H1 (cell line): ENCODE measurements around the gene SNW1.

ENCODE experiments used
- CBX5 ChIP-seq: fragments of 300-800, 300-1000 bp; sonication (generic); IDR thresholded peaks from 2 replicates; pipeline ENCODE4 v1.7.1; 2016; ENCODE audit warnings: antibody characterized with exemption, low read length, low read depth
- CEBPB ChIP-seq: IDR thresholded peaks from 2 replicates; pipeline ENCODE4 v1.6.1; 2012; ENCODE audit warnings: low read depth, low read length
- JUND ChIP-seq: IDR thresholded peaks from 2 replicates; pipeline ENCODE4 v1.6.1; 2011; ENCODE audit warnings: mild to moderate bottlenecking, improper control_type of control experiment, low read length
- KDM5A ChIP-seq: fragments of 200-600 bp; IDR thresholded peaks from 2 replicates; pipeline ENCODE4 v1.7.1; 2012; ENCODE audit warnings: mild to moderate bottlenecking, low read length, inconsistent platforms, mixed read lengths
- MAFK ChIP-seq: IDR thresholded peaks from 2 replicates; pipeline ENCODE4 v1.6.1; 2012; ENCODE audit warnings: low read depth, mild to moderate bottlenecking, improper control_type of control experiment, low read length
- POLR2A ChIP-seq, 2 experiments: IDR thresholded peaks; 1 replicate in 1 of 2; 2 replicates in 1 of 2; pipeline ENCODE4 v1.6.1; 2011; ENCODE audit warnings: low read depth in 2 of 2, low read length in 2 of 2, mild to moderate bottlenecking in 2 of 2; ENCODE audit errors: control extremely low read depth in 1 of 2
- POLR2AphosphoS5 ChIP-seq: IDR thresholded peaks from 2 replicates; pipeline ENCODE4 v1.6.1; 2011; ENCODE audit warnings: low read depth, low read length
- RFX5 ChIP-seq: IDR thresholded peaks from 2 replicates; pipeline ENCODE4 v1.6.1; 2011; ENCODE audit warnings: low read depth, low read length, improper control_type of control experiment, borderline replicate concordance
- RXRA ChIP-seq: IDR thresholded peaks from 2 replicates; pipeline ENCODE4 v1.6.1; 2011; ENCODE audit warnings: low read depth, mild to moderate bottlenecking, low read length, moderate library complexity; ENCODE audit not compliant: insufficient read depth
- SP2 ChIP-seq: IDR thresholded peaks from 2 replicates; pipeline ENCODE4 v1.6.1; 2012; ENCODE audit warnings: mild to moderate bottlenecking, low read length, inconsistent platforms
- SRF ChIP-seq: IDR thresholded peaks from 2 replicates; pipeline ENCODE4 v1.6.1; 2011; ENCODE audit warnings: mild to moderate bottlenecking, low read depth, low read length, moderate library complexity
- TF ChIP-seq, protein P1 (sequence below), 3 experiments: IDR thresholded peaks; 1 replicate in 2 of 3; 2 replicates in 1 of 3; pipeline versions ENCODE4 v1.5.1 to v1.6.1; 2011; ENCODE audit warnings: low read length in 3 of 3, mild to moderate bottlenecking in 3 of 3, inconsistent platforms in 2 of 3, low read depth in 1 of 3, moderate library complexity in 1 of 3; ENCODE audit not compliant: insufficient read depth in 1 of 3; ENCODE audit errors: control extremely low read depth in 1 of 3
- TF ChIP-seq, protein P2 (sequence below): IDR thresholded peaks from 2 replicates; pipeline ENCODE4 v1.6.1; 2012; ENCODE audit warnings: inconsistent platforms
- TF ChIP-seq, protein P3 (sequence below): IDR thresholded peaks from 2 replicates; pipeline ENCODE4 v1.6.1; 2012; ENCODE audit warnings: inconsistent platforms

- no peak for TF ChIP-seq SRF
- TF ChIP-seq, protein P1, sequence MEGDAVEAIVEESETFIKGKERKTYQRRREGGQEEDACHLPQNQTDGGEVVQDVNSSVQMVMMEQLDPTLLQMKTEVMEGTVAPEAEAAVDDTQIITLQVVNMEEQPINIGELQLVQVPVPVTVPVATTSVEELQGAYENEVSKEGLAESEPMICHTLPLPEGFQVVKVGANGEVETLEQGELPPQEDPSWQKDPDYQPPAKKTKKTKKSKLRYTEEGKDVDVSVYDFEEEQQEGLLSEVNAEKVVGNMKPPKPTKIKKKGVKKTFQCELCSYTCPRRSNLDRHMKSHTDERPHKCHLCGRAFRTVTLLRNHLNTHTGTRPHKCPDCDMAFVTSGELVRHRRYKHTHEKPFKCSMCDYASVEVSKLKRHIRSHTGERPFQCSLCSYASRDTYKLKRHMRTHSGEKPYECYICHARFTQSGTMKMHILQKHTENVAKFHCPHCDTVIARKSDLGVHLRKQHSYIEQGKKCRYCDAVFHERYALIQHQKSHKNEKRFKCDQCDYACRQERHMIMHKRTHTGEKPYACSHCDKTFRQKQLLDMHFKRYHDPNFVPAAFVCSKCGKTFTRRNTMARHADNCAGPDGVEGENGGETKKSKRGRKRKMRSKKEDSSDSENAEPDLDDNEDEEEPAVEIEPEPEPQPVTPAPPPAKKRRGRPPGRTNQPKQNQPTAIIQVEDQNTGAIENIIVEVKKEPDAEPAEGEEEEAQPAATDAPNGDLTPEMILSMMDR (IDR thresholded peaks at IDR 0.05; ENCODE audit: control extremely low read depth in 1 of 3, insufficient read depth in 1 of 3, low read depth in 1 of 3, low read length in 3 of 3), result peak in 2 of 3 experiments; percentile 26 to 40; a peak in 2 of 4 replicates
- no peak for TF ChIP-seq RFX5
- TF ChIP-seq POLR2AphosphoS5, result 0 out of 2 replicates have a peak, but pooled peaks have one; percentile 43
- TF ChIP-seq, protein P2, sequence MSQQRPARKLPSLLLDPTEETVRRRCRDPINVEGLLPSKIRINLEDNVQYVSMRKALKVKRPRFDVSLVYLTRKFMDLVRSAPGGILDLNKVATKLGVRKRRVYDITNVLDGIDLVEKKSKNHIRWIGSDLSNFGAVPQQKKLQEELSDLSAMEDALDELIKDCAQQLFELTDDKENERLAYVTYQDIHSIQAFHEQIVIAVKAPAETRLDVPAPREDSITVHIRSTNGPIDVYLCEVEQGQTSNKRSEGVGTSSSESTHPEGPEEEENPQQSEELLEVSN, result peak; percentile 56
- TF ChIP-seq CEBPB, result no peak
- no peak for TF ChIP-seq SP2
- peak in 1 of 2 experiments; percentile 88; a peak in 2 of 3 replicates for TF ChIP-seq POLR2A (IDR thresholded peaks at IDR 0.05; ENCODE audit: control extremely low read depth in 1 of 2, low read depth in 2 of 2, low read length in 2 of 2)
- TF ChIP-seq KDM5A, result peak; percentile 41; the same call in 1 of the 2 replicates
- no peak for TF ChIP-seq MAFK
- TF ChIP-seq JUND, result no peak
- no peak for TF ChIP-seq CBX5
- TF ChIP-seq, protein P3, sequence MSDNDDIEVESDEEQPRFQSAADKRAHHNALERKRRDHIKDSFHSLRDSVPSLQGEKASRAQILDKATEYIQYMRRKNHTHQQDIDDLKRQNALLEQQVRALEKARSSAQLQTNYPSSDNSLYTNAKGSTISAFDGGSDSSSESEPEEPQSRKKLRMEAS, result peak; percentile 94
- TF ChIP-seq RXRA, result no peak
Observed at GRCh38 chr14:77799863-77800730, 39.1 kb upstream of the SNW1 start, which contains the start of gene ADCK1.
